HepG2 (cell line): ENCODE data around the gene DHRS1. TPM values are rescaled to one million over a fixed set of nuclear protein-coding genes. Genes with fewer than 3 reads are reported as not detected.
A peak's percentile ranks its signal among the peaks of the same experiment; 100 is the strongest.

Experiments used
- ATAC-seq: fragments of 200-7000 bp; cut with Tn5 transposase; 3 replicates; pipeline ENCODE4 v1.9.1; 2020; ENCODE audit warnings: mild to moderate bottlenecking, moderate library complexity
- BruUV-seq: library from RNA; stranded (reverse); fragments of 400-500 nt; replicated peaks from 2 replicates; lab custom pipeline; 2021; lab: Mats Ljungman, UMichigan
- CTCF ChIA-PET: fragments of 300-600 bp; formaldehyde crosslinking; extraction: SDS; loops from one replicate; lab custom pipeline; 2021; ENCODE audit warnings: low total read pairs, inconsistent platforms, low intra/inter-chr PET ratio; lab: Yijun Ruan, JAX
- POLR2A ChIA-PET: fragments of 350-600 bp; sonication (Branson Sonifier 250); formaldehyde crosslinking; loops from one replicate; lab custom pipeline; 2020; ENCODE audit warnings: antibody characterized with exemption, inconsistent platforms; lab: Yijun Ruan, JAX
- DNase-seq: peaks from one replicate; pipeline ENCODE4 v3.0.0-alpha.2; 2015; ENCODE audit warnings: low spot score
- FAIRE-seq: peaks from 3 replicates; lab custom pipeline; 2011; peaks lifted over from hg19 to GRCh38; lab: Jason Lieb, UNC
- H2AFZ ChIP-seq: one replicate; pipeline ENCODE4 v1.6.1; 2011; ENCODE audit warnings: low read length, inconsistent platforms
- H3K27ac ChIP-seq: fragments of 300-600 bp; 3 replicates; pipeline ENCODE4 v1.8.0; 2011; ENCODE audit warnings: mixed run types, mild to moderate bottlenecking, mixed read lengths, low read length, inconsistent platforms; ENCODE audit not compliant: insufficient read depth; ENCODE audit errors: extremely low read length
- H3K27me3 ChIP-seq, 2 experiments: fragments of 200-600 bp in 1 of 2; 2 replicates in 1 of 2; 3 replicates in 1 of 2; pipeline versions ENCODE4 v1.6.0 to v1.8.0; 2011; ENCODE audit warnings: low read length in 2 of 2, mild to moderate bottlenecking in 2 of 2, moderate library complexity in 2 of 2, inconsistent platforms in 1 of 2; ENCODE audit not compliant: insufficient read depth in 2 of 2, control insufficient read depth in 1 of 2
- H3K36me3 ChIP-seq, 2 experiments: fragments of 200-600 bp in 1 of 2; replicated peaks in 1 of 2; 2 replicates in 1 of 2; 3 replicates in 1 of 2; pipeline versions ENCODE4 v1.5.1 to v1.8.0; 2011; ENCODE audit warnings: low read length in 2 of 2, inconsistent platforms in 1 of 2; ENCODE audit not compliant: insufficient read depth in 2 of 2, control insufficient read depth in 1 of 2
- H3K4me1 ChIP-seq: 2 replicates; pipeline ENCODE4 v1.5.1; 2012; ENCODE audit warnings: low read length, inconsistent platforms; ENCODE audit not compliant: insufficient read depth
- H3K4me2 ChIP-seq: 2 replicates; pipeline ENCODE4 v1.6.0; 2011; ENCODE audit warnings: low read depth, low read length, inconsistent platforms
- H3K4me3 ChIP-seq, 3 experiments: fragments of 200-600 bp in 1 of 3; sonication (generic), shearing (Covaris generic) in 1 of 3; replicated peaks in 1 of 3; 2 replicates each; pipeline ENCODE4 v1.5.1; 2011 to 2016; ENCODE audit warnings: low read length in 3 of 3, inconsistent platforms in 2 of 3, low read depth in 2 of 3, mild to moderate bottlenecking in 2 of 3, control low read depth in 1 of 3, mixed read lengths in 1 of 3; ENCODE audit not compliant: insufficient read depth in 1 of 3
- H3K79me2 ChIP-seq: one replicate; pipeline ENCODE4 v1.6.1; 2011; ENCODE audit warnings: low read length, inconsistent platforms; ENCODE audit not compliant: insufficient read depth
- H3K9ac ChIP-seq: 2 replicates; pipeline ENCODE4 v1.6.0; 2011; ENCODE audit warnings: mild to moderate bottlenecking, low read depth, low read length, inconsistent platforms; ENCODE audit not compliant: insufficient read depth
- H3K9me3 ChIP-seq: 2 replicates; pipeline ENCODE4 v1.5.1; 2012; ENCODE audit warnings: mild to moderate bottlenecking, low read length
- H4K20me1 ChIP-seq: 2 replicates; pipeline ENCODE4 v1.6.0; 2011; ENCODE audit warnings: inconsistent platforms, mild to moderate bottlenecking, low read length, moderate library complexity; ENCODE audit not compliant: insufficient read depth
- CBX2 ChIP-seq, 2 experiments: fragments of 200-600 bp in 1 of 2; sonication (generic); formaldehyde crosslinking in 1 of 2; IDR thresholded peaks; 2 replicates each; pipeline versions ENCODE4 v1.7.0 to v1.8.1; 2018 to 2022; ENCODE audit warnings: low read depth in 2 of 2, low read length in 1 of 2, mild to moderate bottlenecking in 1 of 2, missing genetic modification reagents in 1 of 2
- CENPX ChIP-seq: sonication (generic); formaldehyde crosslinking; IDR thresholded peaks from 2 replicates; pipeline ENCODE4 v1.9.0; 2021; ENCODE audit warnings: mild to moderate bottlenecking, missing genetic modification reagents, moderate library complexity
- EHMT2 ChIP-seq: fragments of 200-600 bp; sonication (generic); IDR thresholded peaks from 2 replicates; pipeline ENCODE4 v1.7.0; 2017; ENCODE audit warnings: antibody characterized with exemption, low read depth, low read length, borderline replicate concordance
- FOXC1 ChIP-seq: sonication (generic); formaldehyde crosslinking; IDR thresholded peaks from 2 replicates; pipeline ENCODE4 v1.8.0; 2022; ENCODE audit warnings: mild to moderate bottlenecking, missing genetic modification reagents, borderline replicate concordance
- GZF1 ChIP-seq: sonication (generic); formaldehyde crosslinking; IDR thresholded peaks from 2 replicates; pipeline ENCODE4 v1.5.1; 2020; ENCODE audit warnings: mild to moderate bottlenecking, missing genetic modification reagents
- HDAC1 ChIP-seq: sonication (generic); formaldehyde crosslinking; IDR thresholded peaks from 2 replicates; pipeline ENCODE4 v1.5.1; 2020; ENCODE audit warnings: mild to moderate bottlenecking, missing genetic modification reagents
- NFE2 ChIP-seq: sonication (generic); formaldehyde crosslinking; IDR thresholded peaks from 2 replicates; pipeline ENCODE4 v1.4.0; 2020; ENCODE audit warnings: missing genetic modification reagents
- NFYB ChIP-seq: sonication (generic); formaldehyde crosslinking; IDR thresholded peaks from 2 replicates; pipeline ENCODE4 v1.4.0; 2020; ENCODE audit warnings: missing genetic modification reagents
- PAX8 ChIP-seq: sonication (generic); formaldehyde crosslinking; IDR thresholded peaks from 2 replicates; pipeline ENCODE4 v1.8.0; 2022; ENCODE audit warnings: mild to moderate bottlenecking, missing genetic modification reagents, borderline replicate concordance
- TAF1 ChIP-seq: sonication (generic); formaldehyde crosslinking; IDR thresholded peaks from 2 replicates; pipeline ENCODE4 v1.4.0; 2020; ENCODE audit warnings: missing genetic modification reagents
- TBP ChIP-seq: sonication (generic); formaldehyde crosslinking; IDR thresholded peaks from 2 replicates; pipeline ENCODE4 v1.5.0; 2020; ENCODE audit warnings: missing genetic modification reagents
- TOE1 ChIP-seq: sonication (generic); formaldehyde crosslinking; IDR thresholded peaks from 2 replicates; pipeline ENCODE4 v1.4.0; 2020; ENCODE audit warnings: mild to moderate bottlenecking, missing genetic modification reagents
- ZBTB8A ChIP-seq: sonication (generic); formaldehyde crosslinking; IDR thresholded peaks from 2 replicates; pipeline ENCODE4 v1.4.0; 2020; ENCODE audit warnings: mild to moderate bottlenecking, low read depth, missing genetic modification reagents, borderline replicate concordance
- ZNF142 ChIP-seq: sonication (generic); formaldehyde crosslinking; IDR thresholded peaks from 2 replicates; pipeline ENCODE4 v1.4.0; 2020; ENCODE audit warnings: missing genetic modification reagents
- ZNF292 ChIP-seq: sonication (generic); formaldehyde crosslinking; IDR thresholded peaks from 2 replicates; pipeline ENCODE4 v1.8.1; 2022; ENCODE audit warnings: mild to moderate bottlenecking, low read depth, missing genetic modification reagents, borderline replicate concordance
- ZNF343 ChIP-seq: sonication (generic); formaldehyde crosslinking; IDR thresholded peaks from 2 replicates; pipeline ENCODE4 v1.4.0; 2020; ENCODE audit warnings: mild to moderate bottlenecking, missing genetic modification reagents
- ZNF781 ChIP-seq: sonication (generic); formaldehyde crosslinking; IDR thresholded peaks from 2 replicates; pipeline ENCODE4 v1.5.1; 2020; ENCODE audit warnings: borderline replicate concordance, mild to moderate bottlenecking, missing genetic modification reagents; ENCODE audit errors: not compliant biosample characterization
- ZNF839 ChIP-seq: sonication (generic); formaldehyde crosslinking; IDR thresholded peaks from 2 replicates; pipeline ENCODE4 v1.4.0; 2020; ENCODE audit warnings: missing genetic modification reagents, mild to moderate bottlenecking, borderline replicate concordance
- WGBS: methylation state at CpG from one replicate; pipeline ENCODE4 v1.1.6; 2017; ENCODE audit warnings: low lambda C conversion rate; 5-methylcytosine and 5-hydroxymethylcytosine counted together
- in situ Hi-C: cut with HindIII; loops from 2 replicates; pipeline ENCODE4 v1.10.0; 2017; ENCODE audit warnings: low pct_unique_long_range_greater_than_20kb; ENCODE audit not compliant: extremely low pct_ligation_motif_present
- intact Hi-C: fragments of 100-400 bp; cut with micrococcal nuclease; formaldehyde crosslinking; loops from one replicate; pipeline ENCODE4 v1.10.0; 2022; ENCODE audit not compliant: unreplicated experiment
- polyA plus RNA-seq, 8 experiments: library from polyadenylated mRNA; depleted of rRNA in 3 of 8; stranded (reverse) in 7 of 8; unstranded in 1 of 8; fragments of >200 nt; fragmentation: Illumina TruSeq in 4 of 8; extraction: Trizol in 4 of 8; gene quantifications; 2 replicates each; pipeline versions ENCODE4 v1.2.1 to v1.2.3, GENCODE V29; 2011 to 2016; ENCODE audit warnings: low read depth in 4 of 8, missing spikeins in 1 of 8, mixed read lengths in 1 of 8; ENCODE audit not compliant: insufficient read depth in 1 of 8
- total RNA-seq, 5 experiments: library from RNA; depleted of rRNA; stranded (reverse); fragments of >200 nt; fragmentation: Illumina TruSeq; extraction: Trizol; gene quantifications; 2 replicates each; pipeline ENCODE4 v1.2.3, GENCODE V29; 2016; ENCODE audit warnings: low read depth in 1 of 5
- TF ChIP-seq, protein P1 (sequence below): sonication (generic); formaldehyde crosslinking; IDR thresholded peaks from 2 replicates; pipeline ENCODE4 v1.5.1; 2020; ENCODE audit warnings: mild to moderate bottlenecking, moderate library complexity, missing genetic modification reagents

Gene DHRS1
- total and polyA plus RNA-seq, 2 of the 13 experiments (the other 11 are each of a cell fraction or from before 2014, with no cell fraction given): 49.8 to 60.8 TPM

- DNase-seq (no peak), ATAC-seq (no peak), FAIRE-seq (no peak)
- 37% methylated on average over 8 of the region's 8 CpGs for WGBS
- Histone ChIP-seq H3K4me1 (peaks cover 29% of the 10 kb centered on the region), H4K20me1 (no peaks in the 10 kb centered on the region), H3K27me3 (peaks cover 18 to 73% of the 10 kb centered on the region in 2 experiments; a peak in 4 of 5 replicates), H3K27ac (no peak overlapping the region), H3K9ac (no peak overlapping the region), H3K79me2 (no peaks in the 10 kb centered on the region), H3K4me3 (no peak overlapping the region), H2AFZ (no peak overlapping the region), H3K4me2 (no peak overlapping the region), H3K9me3 (no peaks in the 10 kb centered on the region), H3K36me3 (no peaks in the 10 kb centered on the region)
- ChIA-PET CTCF (interaction anchor here (1.3 kb wide), 1 partner anchor 99 kb away, joined by 5 read pairs; no protein-coding TSS in a partner anchor), POLR2A (interaction anchor here (1.0 to 2.0 kb wide), 5 partner anchors 28 to 104 kb away, joined by 3 to 7 read pairs (median 4); partner anchors contain the start of gene KHNYN)
- intact Hi-C loops: no loop called here
- in situ Hi-C loops: no loop called here
- BruUV-seq: no TSS peak
- TF ChIP-seq ZNF839 (CRISPR knock-in tag): 0 out of 2 replicates have a peak, but pooled peaks have one; percentile 15
- TF ChIP-seq ZBTB8A (CRISPR knock-in tag): no peak
- TF ChIP-seq ZNF292 (CRISPR knock-in tag): no peak
- TF ChIP-seq PAX8: no peak
- TF ChIP-seq HDAC1 (CRISPR knock-in tag): no peak
- TF ChIP-seq FOXC1 (CRISPR knock-in tag): no peak
- no peak for TF ChIP-seq TAF1 (CRISPR knock-in tag)
- no peak for TF ChIP-seq NFE2 (CRISPR knock-in tag)
- peak; percentile 36 for TF ChIP-seq ZNF781 (CRISPR knock-in tag)
- no peak for TF ChIP-seq CENPX (CRISPR knock-in tag)
- TF ChIP-seq TBP (CRISPR knock-in tag): no peak
- TF ChIP-seq ZNF343 (CRISPR knock-in tag): no peak
- no peak for TF ChIP-seq NFYB
- TF ChIP-seq EHMT2: no peak
- TF ChIP-seq, protein P1, sequence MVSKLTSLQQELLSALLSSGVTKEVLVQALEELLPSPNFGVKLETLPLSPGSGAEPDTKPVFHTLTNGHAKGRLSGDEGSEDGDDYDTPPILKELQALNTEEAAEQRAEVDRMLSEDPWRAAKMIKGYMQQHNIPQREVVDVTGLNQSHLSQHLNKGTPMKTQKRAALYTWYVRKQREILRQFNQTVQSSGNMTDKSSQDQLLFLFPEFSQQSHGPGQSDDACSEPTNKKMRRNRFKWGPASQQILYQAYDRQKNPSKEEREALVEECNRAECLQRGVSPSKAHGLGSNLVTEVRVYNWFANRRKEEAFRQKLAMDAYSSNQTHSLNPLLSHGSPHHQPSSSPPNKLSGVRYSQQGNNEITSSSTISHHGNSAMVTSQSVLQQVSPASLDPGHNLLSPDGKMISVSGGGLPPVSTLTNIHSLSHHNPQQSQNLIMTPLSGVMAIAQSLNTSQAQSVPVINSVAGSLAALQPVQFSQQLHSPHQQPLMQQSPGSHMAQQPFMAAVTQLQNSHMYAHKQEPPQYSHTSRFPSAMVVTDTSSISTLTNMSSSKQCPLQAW: no peak
- no peak for TF ChIP-seq TOE1 (CRISPR knock-in tag)
- no peak for TF ChIP-seq CBX2 (IDR thresholded peaks at IDR 0.05; ENCODE audit: low read depth, low read length)
- TF ChIP-seq CBX2 (CRISPR knock-in tag; IDR thresholded peaks at IDR 0.05; ENCODE audit: low read depth): no peak
- no peak for TF ChIP-seq GZF1 (CRISPR knock-in tag)
- no peak for TF ChIP-seq ZNF142 (CRISPR knock-in tag)
Measured at GRCh38 chr14:24337824-24338175, 38.2 kb upstream of the DHRS1 start.
